ENCODE measurements around the gene FBXO4.

DNA sequence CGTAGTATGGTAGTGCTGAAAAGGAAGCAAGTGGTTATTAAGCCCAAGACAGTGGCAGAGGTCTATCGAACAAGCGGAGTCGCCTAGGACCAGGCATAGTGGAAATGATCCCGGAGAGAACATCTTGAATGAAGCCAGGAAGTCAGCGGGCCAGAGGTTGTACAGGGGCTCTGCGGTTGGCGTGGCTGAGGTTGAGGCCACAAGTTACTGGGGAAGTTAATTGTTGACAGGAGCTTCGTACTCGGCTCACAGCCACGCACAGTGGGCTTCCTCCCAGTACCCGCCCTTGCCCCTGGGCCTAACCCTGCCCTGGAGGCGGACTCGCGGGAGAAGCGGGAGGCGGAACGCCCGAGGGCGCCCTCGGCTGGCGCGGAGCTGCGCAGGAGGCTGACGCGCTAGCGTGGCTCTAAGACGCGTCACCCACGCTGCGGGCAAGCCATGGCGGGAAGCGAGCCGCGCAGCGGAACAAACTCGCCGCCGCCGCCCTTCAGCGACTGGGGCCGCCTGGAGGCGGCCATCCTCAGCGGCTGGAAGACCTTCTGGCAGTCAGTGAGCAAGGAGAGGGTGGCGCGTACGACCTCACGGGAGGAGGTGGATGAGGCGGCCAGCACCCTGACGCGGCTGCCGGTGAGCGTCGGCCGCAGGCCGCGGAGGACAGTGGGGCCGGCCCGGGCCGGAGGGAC lies at the start of gene FBXO4:
- TF ChIP-seq, protein P1, sequence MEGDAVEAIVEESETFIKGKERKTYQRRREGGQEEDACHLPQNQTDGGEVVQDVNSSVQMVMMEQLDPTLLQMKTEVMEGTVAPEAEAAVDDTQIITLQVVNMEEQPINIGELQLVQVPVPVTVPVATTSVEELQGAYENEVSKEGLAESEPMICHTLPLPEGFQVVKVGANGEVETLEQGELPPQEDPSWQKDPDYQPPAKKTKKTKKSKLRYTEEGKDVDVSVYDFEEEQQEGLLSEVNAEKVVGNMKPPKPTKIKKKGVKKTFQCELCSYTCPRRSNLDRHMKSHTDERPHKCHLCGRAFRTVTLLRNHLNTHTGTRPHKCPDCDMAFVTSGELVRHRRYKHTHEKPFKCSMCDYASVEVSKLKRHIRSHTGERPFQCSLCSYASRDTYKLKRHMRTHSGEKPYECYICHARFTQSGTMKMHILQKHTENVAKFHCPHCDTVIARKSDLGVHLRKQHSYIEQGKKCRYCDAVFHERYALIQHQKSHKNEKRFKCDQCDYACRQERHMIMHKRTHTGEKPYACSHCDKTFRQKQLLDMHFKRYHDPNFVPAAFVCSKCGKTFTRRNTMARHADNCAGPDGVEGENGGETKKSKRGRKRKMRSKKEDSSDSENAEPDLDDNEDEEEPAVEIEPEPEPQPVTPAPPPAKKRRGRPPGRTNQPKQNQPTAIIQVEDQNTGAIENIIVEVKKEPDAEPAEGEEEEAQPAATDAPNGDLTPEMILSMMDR (IDR thresholded peaks at IDR 0.05) = peak in 3 of 4 experiments; percentile 42 to 57 (median 54)
- TF ChIP-seq POLR2A (IDR thresholded peaks at IDR 0.05) = peak; percentile 30
- TF ChIP-seq POLR2AphosphoS5 (IDR thresholded peaks at IDR 0.05) = peak; percentile 63

Measured in prostate gland (tissue), 2 donors.